ENCODE results near the gene GJA9. TPM values are rescaled to one million over a fixed set of nuclear protein-coding genes. Genes with fewer than 3 reads are reported as not detected.

GJA9 gene
- not detected in 2 replicates for total RNA-seq

DNA sequence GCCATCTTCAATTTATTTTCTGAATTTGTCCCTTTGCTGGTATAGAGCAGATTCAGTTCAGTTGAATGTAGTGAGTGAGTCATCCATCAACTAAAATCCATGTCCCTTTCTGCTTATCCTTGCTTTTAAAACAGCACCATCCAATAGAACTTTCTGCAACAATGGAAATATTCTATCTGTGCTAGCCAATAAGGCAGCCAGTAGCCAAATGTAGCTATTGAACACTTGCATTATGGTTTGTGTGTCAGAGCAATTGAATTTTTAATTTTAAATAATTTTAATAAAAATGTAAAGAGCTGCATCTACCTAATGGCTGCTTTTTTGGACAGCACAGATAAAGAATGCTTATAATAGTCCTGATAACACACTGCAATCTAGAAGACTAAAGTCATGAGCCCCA lies at the start of gene GJA9:
GJA9 (minus strand) TSS at position 101 of the 400 bp plus-strand sequence. CDS start 5,489 bp downstream, outside the sequence.
- intact Hi-C loops (cut with micrococcal nuclease), result no loop called here

DNA sequence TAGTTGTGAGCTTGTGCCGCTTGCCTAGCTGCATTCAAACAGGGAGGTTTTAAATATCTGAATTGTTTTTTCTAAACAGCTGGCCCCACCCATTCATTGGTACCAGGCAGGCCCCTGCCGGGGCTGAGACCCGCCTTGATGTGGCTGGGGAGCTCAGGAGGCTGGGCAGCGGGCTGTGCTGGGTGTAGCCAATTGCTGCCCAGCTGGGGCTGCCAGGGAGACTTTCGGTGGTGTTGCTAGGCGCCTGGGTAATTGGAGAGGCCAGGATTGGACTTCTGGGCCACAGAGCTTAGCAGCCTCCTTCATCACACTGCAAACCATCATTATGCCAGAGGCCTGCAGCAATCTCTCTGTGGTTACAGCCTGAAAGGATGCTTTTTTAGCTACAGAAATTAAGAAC lies 48.1 kb upstream of the GJA9 start:
- Mint-ChIP-seq H3K27me3 (peaks cover 1% of the 10 kb centered on the region), H3K4me3 (no peak overlapping the region), H3K36me3 (ENCODE audit: low read depth) (no peaks in the 10 kb centered on the region), H3K27ac (no peak overlapping the region), H3K4me1 (no peaks in the 10 kb centered on the region), H3K9me3 (no peaks in the 10 kb centered on the region)
- POLR2A ChIA-PET, result no interaction called here
- intact Hi-C loops (cut with micrococcal nuclease), result no loop called here
- DNase-seq (no peak), ATAC-seq (ENCODE audit: low read depth) (no peak)
- TF ChIP-seq, protein P1, sequence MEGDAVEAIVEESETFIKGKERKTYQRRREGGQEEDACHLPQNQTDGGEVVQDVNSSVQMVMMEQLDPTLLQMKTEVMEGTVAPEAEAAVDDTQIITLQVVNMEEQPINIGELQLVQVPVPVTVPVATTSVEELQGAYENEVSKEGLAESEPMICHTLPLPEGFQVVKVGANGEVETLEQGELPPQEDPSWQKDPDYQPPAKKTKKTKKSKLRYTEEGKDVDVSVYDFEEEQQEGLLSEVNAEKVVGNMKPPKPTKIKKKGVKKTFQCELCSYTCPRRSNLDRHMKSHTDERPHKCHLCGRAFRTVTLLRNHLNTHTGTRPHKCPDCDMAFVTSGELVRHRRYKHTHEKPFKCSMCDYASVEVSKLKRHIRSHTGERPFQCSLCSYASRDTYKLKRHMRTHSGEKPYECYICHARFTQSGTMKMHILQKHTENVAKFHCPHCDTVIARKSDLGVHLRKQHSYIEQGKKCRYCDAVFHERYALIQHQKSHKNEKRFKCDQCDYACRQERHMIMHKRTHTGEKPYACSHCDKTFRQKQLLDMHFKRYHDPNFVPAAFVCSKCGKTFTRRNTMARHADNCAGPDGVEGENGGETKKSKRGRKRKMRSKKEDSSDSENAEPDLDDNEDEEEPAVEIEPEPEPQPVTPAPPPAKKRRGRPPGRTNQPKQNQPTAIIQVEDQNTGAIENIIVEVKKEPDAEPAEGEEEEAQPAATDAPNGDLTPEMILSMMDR (IDR thresholded peaks at IDR 0.05), result no peak
- CTCF ChIA-PET, result no interaction called here

More for the DNA sequence above, at the start of gene GJA9:
- no peak for ATAC-seq (ENCODE audit: low read depth)
- ChIA-PET CTCF (no interaction called here), POLR2A (no interaction called here)
- Mint-ChIP-seq H3K27ac (no peak within 1 kb of the TSS), H3K36me3 (ENCODE audit: low read depth) (no peaks in the 10 kb centered on the region), H3K4me3 (no peak within 1 kb of the TSS), H3K4me1 (no peaks in the 10 kb centered on the region), H3K27me3 (no peaks in the 10 kb centered on the region), H3K9me3 (no peaks in the 10 kb centered on the region)
- TF ChIP-seq, protein P1 (IDR thresholded peaks at IDR 0.05), result no peak
- no peak for DNase-seq

DNA sequence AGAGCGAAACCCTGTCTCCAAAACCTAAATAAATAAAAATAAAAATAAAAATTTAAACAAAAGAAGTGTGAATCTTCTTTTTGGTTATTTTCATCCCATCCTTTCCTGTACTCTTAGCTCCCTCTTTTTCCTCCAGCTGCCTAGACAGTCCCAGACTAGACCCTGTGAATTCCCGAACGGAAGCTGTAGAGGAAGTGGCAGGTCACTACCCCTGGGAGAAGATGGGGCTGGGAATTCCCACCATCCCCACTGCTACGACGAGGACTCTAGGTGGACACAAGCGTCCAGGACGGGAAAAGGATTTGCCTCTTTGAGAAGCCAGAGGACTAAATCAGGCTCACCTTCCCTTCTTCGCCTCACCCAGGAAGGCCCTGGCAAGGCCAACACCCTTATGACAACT lies 47.7 kb upstream of the GJA9 start:
- Mint-ChIP-seq H3K27me3 (peaks cover 1% of the 10 kb centered on the region), H3K4me1 (no peaks in the 10 kb centered on the region), H3K4me3 (no peak overlapping the region), H3K36me3 (ENCODE audit: low read depth) (no peaks in the 10 kb centered on the region), H3K9me3 (no peaks in the 10 kb centered on the region), H3K27ac (no peak overlapping the region)
- DNase-seq, result no peak
- ChIA-PET POLR2A (no interaction called here), CTCF (no interaction called here)
- intact Hi-C loops (cut with micrococcal nuclease), result no loop called here
- no peak for ATAC-seq (ENCODE audit: low read depth)
- TF ChIP-seq, protein P1 (IDR thresholded peaks at IDR 0.05), result no peak

DNA sequence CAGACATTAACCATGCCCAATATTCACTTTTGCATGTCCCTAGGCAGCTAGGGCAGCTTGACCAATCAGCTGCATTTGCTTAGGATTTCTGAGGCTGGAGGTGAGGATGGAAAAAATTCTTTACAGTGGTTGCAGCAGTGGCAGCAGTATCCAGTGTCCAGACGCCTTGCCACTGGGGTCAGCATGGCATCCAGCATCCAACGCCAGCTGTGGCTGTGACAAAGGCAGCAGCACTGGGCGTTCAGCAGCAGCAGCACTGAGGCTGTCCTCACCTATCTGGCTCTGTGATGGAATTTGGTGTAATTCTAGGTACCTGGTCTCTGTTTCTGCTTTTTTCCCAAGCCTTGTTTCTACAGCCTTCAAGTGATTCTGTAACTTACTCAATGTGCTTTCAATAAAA lies 44.7 kb upstream of the GJA9 start:
- POLR2A ChIA-PET, result no interaction called here
- Mint-ChIP-seq H3K36me3 (ENCODE audit: low read depth) (no peaks in the 10 kb centered on the region), H3K4me3 (no peak overlapping the region), H3K9me3 (no peaks in the 10 kb centered on the region), H3K27ac (no peak overlapping the region), H3K4me1 (no peaks in the 10 kb centered on the region), H3K27me3 (peaks cover 1% of the 10 kb centered on the region)
- ATAC-seq (ENCODE audit: low read depth), result no peak
- intact Hi-C loops (cut with micrococcal nuclease), result no loop called here
- CTCF ChIA-PET, result no interaction called here
- TF ChIP-seq, protein P1 (IDR thresholded peaks at IDR 0.05), result no peak
- DNase-seq, result no peak

DNA sequence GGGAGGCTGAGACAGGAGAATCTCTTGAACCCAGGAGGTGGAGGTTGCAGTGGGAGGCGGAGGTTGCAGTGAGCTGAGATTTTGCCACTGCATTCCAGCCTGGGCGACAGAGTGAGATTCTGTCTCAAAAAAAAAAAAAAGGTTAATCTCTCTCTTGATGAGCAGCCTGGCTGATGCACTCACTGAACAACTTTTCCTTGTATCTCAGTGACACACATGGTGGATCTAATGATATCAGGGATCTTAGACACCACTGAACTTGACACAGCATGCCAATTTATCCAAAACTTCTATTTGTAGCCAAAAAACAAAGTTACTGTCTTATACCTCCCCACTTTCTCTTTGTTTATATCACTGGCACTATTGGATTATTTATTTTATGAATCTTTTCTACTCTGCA lies 44.0 kb upstream of the GJA9 start:
- H3K36me3 Mint-ChIP-seq (ENCODE audit: low read depth), result no peaks in the 10 kb centered on the region
- CTCF ChIA-PET, result no interaction called here
- POLR2A ChIA-PET, result no interaction called here
- no peaks in the 10 kb centered on the region for H3K9me3 Mint-ChIP-seq
- H3K27me3 Mint-ChIP-seq, result peaks cover 1% of the 10 kb centered on the region
- H3K4me1 Mint-ChIP-seq, result no peaks in the 10 kb centered on the region
- H3K27ac Mint-ChIP-seq, result no peak overlapping the region
- DNase-seq (no peak), ATAC-seq (ENCODE audit: low read depth) (no peak)
- TF ChIP-seq, protein P1 (IDR thresholded peaks at IDR 0.05), result no peak
- intact Hi-C loops (cut with micrococcal nuclease), result no loop called here
- no peak overlapping the region for H3K4me3 Mint-ChIP-seq
